H9 (cell line): Measurements from ENCODE around the gene DMWD. TPM values are rescaled to one million over a fixed set of nuclear protein-coding genes. Genes with fewer than 3 reads are reported as not detected.

Source experiments
- DNase-seq: peaks from one replicate; pipeline ENCODE4 v3.0.0-alpha.2; 2017
- H2AFZ ChIP-seq: one replicate; pipeline ENCODE4 v1.6.1; 2013; ENCODE audit warnings: mild to moderate bottlenecking, low read length, control low read depth, moderate library complexity
- H2AK5ac ChIP-seq: 2 replicates; pipeline ENCODE4 v1.6.1; 2013; ENCODE audit warnings: low read length, control low read depth, mixed read lengths; ENCODE audit not compliant: insufficient read length
- H2BK120ac ChIP-seq: one replicate; pipeline ENCODE4 v1.6.1; 2013; ENCODE audit warnings: low read depth, mild to moderate bottlenecking, low read length, control low read depth, inconsistent platforms; ENCODE audit not compliant: poor library complexity, severe bottlenecking
- H2BK12ac ChIP-seq: 2 replicates; pipeline ENCODE4 v1.6.1; 2013; ENCODE audit warnings: low read length, control low read depth, mixed read lengths, low read depth; ENCODE audit not compliant: insufficient read length
- H2BK15ac ChIP-seq: 2 replicates; pipeline ENCODE4 v1.6.1; 2013; ENCODE audit warnings: low read depth, low read length, control low read depth
- H2BK20ac ChIP-seq: one replicate; pipeline ENCODE4 v1.6.1; 2013; ENCODE audit warnings: low read depth, mild to moderate bottlenecking, low read length, control low read depth, inconsistent platforms; ENCODE audit not compliant: poor library complexity, severe bottlenecking
- H2BK5ac ChIP-seq: 2 replicates; pipeline ENCODE4 v1.6.1; 2013; ENCODE audit warnings: low read length, control low read depth, mixed read lengths; ENCODE audit not compliant: insufficient read length
- H3K14ac ChIP-seq: 2 replicates; pipeline ENCODE4 v1.6.1; 2013; ENCODE audit warnings: low read length, control low read depth; ENCODE audit not compliant: insufficient read depth
- H3K18ac ChIP-seq: 2 replicates; pipeline ENCODE4 v1.6.1; 2013; ENCODE audit warnings: low read depth, mild to moderate bottlenecking, mixed read lengths, low read length, control low read depth; ENCODE audit not compliant: insufficient read length
- H3K23ac ChIP-seq: 2 replicates; pipeline ENCODE4 v1.6.1; 2013; ENCODE audit warnings: low read length, control low read depth, mixed read lengths, low read depth; ENCODE audit not compliant: insufficient read length
- H3K23me2 ChIP-seq: 2 replicates; pipeline ENCODE4 v1.6.1; 2013; ENCODE audit warnings: low read depth, mild to moderate bottlenecking, mixed read lengths, low read length, control low read depth; ENCODE audit not compliant: insufficient read length, poor library complexity, severe bottlenecking
- H3K27ac ChIP-seq: 2 replicates; pipeline ENCODE4 v1.5.1; 2013; ENCODE audit warnings: low read length, control low read depth, mixed read lengths, low read depth; ENCODE audit not compliant: insufficient read length
- H3K27me3 ChIP-seq: 2 replicates; pipeline ENCODE4 v1.6.1; 2013; ENCODE audit warnings: low read length, control low read depth, inconsistent platforms; ENCODE audit not compliant: insufficient read depth
- H3K4ac ChIP-seq: 2 replicates; pipeline ENCODE4 v1.6.1; 2013; ENCODE audit warnings: low read depth, mild to moderate bottlenecking, control low read depth, inconsistent platforms, low read length, moderate library complexity
- H3K4me1 ChIP-seq: 2 replicates; pipeline ENCODE4 v1.6.1; 2013; ENCODE audit warnings: low read length, control low read depth, inconsistent platforms; ENCODE audit not compliant: insufficient read depth
- H3K4me2 ChIP-seq: 2 replicates; pipeline ENCODE4 v1.6.1; 2013; ENCODE audit warnings: low read length, control low read depth, mixed read lengths; ENCODE audit not compliant: insufficient read length, insufficient read depth
- H3K56ac ChIP-seq: 2 replicates; pipeline ENCODE4 v1.6.1; 2013; ENCODE audit warnings: low read depth, mild to moderate bottlenecking, mixed read lengths, low read length, control low read depth; ENCODE audit not compliant: insufficient read length
- H3K79me1 ChIP-seq: 2 replicates; pipeline ENCODE4 v1.6.1; 2013; ENCODE audit warnings: low read depth, mild to moderate bottlenecking, moderate library complexity, low read length, control low read depth, inconsistent platforms; ENCODE audit not compliant: insufficient read depth, poor library complexity, severe bottlenecking
- H3K79me2 ChIP-seq: 2 replicates; pipeline ENCODE4 v1.6.1; 2013; ENCODE audit warnings: low read length, control low read depth, inconsistent platforms; ENCODE audit not compliant: insufficient read depth
- H3K9ac ChIP-seq: 2 replicates; pipeline ENCODE4 v1.6.1; 2013; ENCODE audit warnings: low read length, control low read depth, mixed read lengths; ENCODE audit not compliant: insufficient read length; ENCODE audit errors: extremely low read depth
- H3K9me3 ChIP-seq: one replicate; pipeline ENCODE4 v1.6.1; 2013; ENCODE audit warnings: low read depth, low read length, inconsistent platforms; ENCODE audit not compliant: control insufficient read depth
- H3T11ph ChIP-seq: one replicate; pipeline ENCODE4 v1.6.1; 2013; ENCODE audit warnings: mild to moderate bottlenecking, low read length, control low read depth, inconsistent platforms
- H4K20me1 ChIP-seq: one replicate; pipeline ENCODE4 v1.6.1; 2013; ENCODE audit not compliant: control insufficient read depth, insufficient read length, insufficient read depth
- H4K5ac ChIP-seq: 2 replicates; pipeline ENCODE4 v1.6.1; 2013; ENCODE audit warnings: low read depth, mild to moderate bottlenecking, mixed read lengths, low read length, control low read depth; ENCODE audit not compliant: insufficient read length
- H4K8ac ChIP-seq: replicated peaks from 2 replicates; pipeline ENCODE4 v1.6.1; 2013; ENCODE audit warnings: low read length, control low read depth, mixed read lengths, low read depth; ENCODE audit not compliant: insufficient read length
- H4K91ac ChIP-seq: 2 replicates; pipeline ENCODE4 v1.6.1; 2013; ENCODE audit warnings: low read depth, mild to moderate bottlenecking, moderate library complexity, mixed read lengths, low read length, control low read depth; ENCODE audit not compliant: insufficient read length
- H3K27ac Mint-ChIP-seq, 3 experiments: 2 replicates in 2 of 3; 3 replicates in 1 of 3; pipeline ENCODE4 v1.8.0; 2020 to 2021; ENCODE audit warnings: mixed read lengths in 3 of 3, mild to moderate bottlenecking in 1 of 3, moderate library complexity in 1 of 3
- H3K27me3 Mint-ChIP-seq: 2 replicates; pipeline ENCODE4 v1.8.0; 2021; ENCODE audit warnings: low read depth, mild to moderate bottlenecking, moderate library complexity, mixed read lengths
- H3K36me3 Mint-ChIP-seq, 3 experiments: 2 replicates in 2 of 3; 3 replicates in 1 of 3; pipeline ENCODE4 v1.8.0; 2020 to 2021; ENCODE audit warnings: low read depth in 3 of 3, mixed read lengths in 3 of 3; ENCODE audit not compliant: insufficient read depth in 1 of 3
- H3K4me1 Mint-ChIP-seq, 2 experiments: 2 replicates each; pipeline ENCODE4 v1.8.0; 2020; ENCODE audit warnings: mixed read lengths in 2 of 2
- H3K4me3 Mint-ChIP-seq, 2 experiments: 2 replicates in 1 of 2; 3 replicates in 1 of 2; pipeline ENCODE4 v1.8.0; 2020 to 2021; ENCODE audit warnings: mild to moderate bottlenecking in 2 of 2, mixed read lengths in 2 of 2, moderate library complexity in 1 of 2
- H3K9me3 Mint-ChIP-seq, 2 experiments: 2 replicates in 1 of 2; 3 replicates in 1 of 2; pipeline ENCODE4 v1.8.0; 2020; ENCODE audit warnings: mild to moderate bottlenecking in 2 of 2, mixed read lengths in 2 of 2, moderate library complexity in 1 of 2
- CTCF ChIP-seq: fragments of 200-600 bp; sonication (generic); conservative IDR thresholded peaks from 3 replicates; pipeline ENCODE4 v1.8.0; 2021; ENCODE audit warnings: antibody characterized with exemption, mild to moderate bottlenecking
- WGBS: extraction: QIAGEN DNeasy Blood & Tissue Kit; methylation state at CpG from one replicate; pipeline ENCODE4 v1.1.7; 2013; ENCODE audit warnings: missing lambda C conversion rate, low lambda C conversion rate, mixed read lengths; ENCODE audit not compliant: insufficient read length; ENCODE audit errors: extremely low coverage; 5-methylcytosine and 5-hydroxymethylcytosine counted together
- total RNA-seq: library from RNA; stranded (reverse); gene quantifications from 2 replicates; pipeline ENCODE4 v1.2.1, GENCODE V29; 2021

The DMWD gene
- total RNA-seq, 1 experiment from 2014 or later: 75.1 TPM

GRCh38 chr19:45823182-45823581 is 30.5 kb upstream of the DMWD start:
- no peak overlapping the region for H3T11ph ChIP-seq
- no peak overlapping the region for H2AFZ ChIP-seq
- DNase-seq: no peak
- H4K91ac ChIP-seq: no peak overlapping the region
- no peak overlapping the region for H3K4me2 ChIP-seq
- Mint-ChIP-seq H3K27ac (no peak overlapping the region), H3K36me3 (peaks cover 41 to 89% (median 84%) of the 10 kb centered on the region in 3 experiments), H3K27me3 (no peaks in the 10 kb centered on the region), H3K9me3 (no peaks in the 10 kb centered on the region), H3K4me1 (peaks cover 10 to 19% of the 10 kb centered on the region in 2 experiments), H3K4me3 (no peak overlapping the region)
- H2BK120ac ChIP-seq: no peak overlapping the region
- no peak overlapping the region for H2BK20ac ChIP-seq
- no peak overlapping the region for H3K27ac ChIP-seq
- no peak overlapping the region for H3K56ac ChIP-seq
- TF ChIP-seq CTCF: no peak
- WGBS: no CpG with 5 or more reads among the region's 12 CpGs
- H3K79me1 ChIP-seq: no peaks in the 10 kb centered on the region
- H3K14ac ChIP-seq: no peak overlapping the region
- H2AK5ac ChIP-seq: no peak overlapping the region
- 0 out of 2 replicates have a peak, but pooled peaks cover 1% of the 10 kb centered on the region for H3K4me1 ChIP-seq
- no peak overlapping the region for H3K18ac ChIP-seq
- no peak overlapping the region for H3K9ac ChIP-seq
- H4K5ac ChIP-seq: no peak overlapping the region
- no peaks in the 10 kb centered on the region for H3K9me3 ChIP-seq
- H3K23ac ChIP-seq: no peak overlapping the region
- no peak overlapping the region for H2BK5ac ChIP-seq
- H4K20me1 ChIP-seq: no peaks in the 10 kb centered on the region
- no peaks in the 10 kb centered on the region for H3K23me2 ChIP-seq
- no peak overlapping the region for H3K4ac ChIP-seq
- no peaks in the 10 kb centered on the region for H3K27me3 ChIP-seq
- no peak overlapping the region for H2BK12ac ChIP-seq
- H4K8ac ChIP-seq: no peak overlapping the region
- H2BK15ac ChIP-seq: no peak overlapping the region
- H3K79me2 ChIP-seq: no peaks in the 10 kb centered on the region
